ENCODE data around the gene ZFP1. TPM values are rescaled to one million over a fixed set of nuclear protein-coding genes. Genes with fewer than 3 reads are reported as not detected.

ZFP1 gene
- total and polyA plus RNA-seq, 7 donors = 0.60 to 17.5 (median 9.2) TPM

- H3K36me3 ChIP-seq = no peaks in the 10 kb centered on the region
- intact Hi-C loops (cut with DNase I) = no loop called here
Observed at GRCh38 chr16:75131081-75131480, 17.2 kb upstream of the ZFP1 start.

GRCh38 chr16:75138233-75138632 is 10.1 kb upstream of the ZFP1 start:
- TF ChIP-seq EP300 (IDR thresholded peaks at IDR 0.05) (no peak), POLR2A (IDR thresholded peaks at IDR 0.05) (no peak), POLR2AphosphoS5 (IDR thresholded peaks at IDR 0.05) (no peak), CTCF (IDR thresholded peaks at IDR 0.05) (no peak)

More at GRCh38 chr16:75131081-75131480, 17.2 kb upstream of the ZFP1 start:
- Histone ChIP-seq H3K4me3 (no peak overlapping the region), H3K27ac (no peak overlapping the region), H3K4me1 (no peaks in the 10 kb centered on the region), H3K9me3 (no peaks in the 10 kb centered on the region), H3K27me3 (no peaks in the 10 kb centered on the region)
- TF ChIP-seq EP300 (IDR thresholded peaks at IDR 0.05) = no peak
- no peak for TF ChIP-seq POLR2A (IDR thresholded peaks at IDR 0.05)
- TF ChIP-seq POLR2AphosphoS5 (IDR thresholded peaks at IDR 0.05) = no peak
- TF ChIP-seq CTCF (IDR thresholded peaks at IDR 0.05) = no peak
- DNase-seq = no peak
- WGBS, 2 donors = 75 to 86% methylated on average over 7 of the region's 7 CpGs

GRCh38 chr16:75138636-75139035 is 9.7 kb upstream of the ZFP1 start:
- WGBS, 2 donors = 57 to 87% methylated on average over 9 of the region's 9 CpGs
- intact Hi-C loops (cut with DNase I) = no loop called here
- TF ChIP-seq CTCF (IDR thresholded peaks at IDR 0.05) (no peak), POLR2AphosphoS5 (IDR thresholded peaks at IDR 0.05) (no peak), EP300 (IDR thresholded peaks at IDR 0.05) (no peak), POLR2A (IDR thresholded peaks at IDR 0.05) (no peak)
- Histone ChIP-seq H3K27me3 (no peaks in the 10 kb centered on the region), H3K9me3 (no peaks in the 10 kb centered on the region), H3K36me3 (no peaks in the 10 kb centered on the region), H3K4me1 (no peaks in the 10 kb centered on the region), H3K4me3 (no peak overlapping the region), H3K27ac (no peak overlapping the region)
- no peak for DNase-seq

More at GRCh38 chr16:75138233-75138632, 10.1 kb upstream of the ZFP1 start:
- Histone ChIP-seq H3K27ac (no peak overlapping the region), H3K4me1 (no peaks in the 10 kb centered on the region), H3K27me3 (no peaks in the 10 kb centered on the region), H3K9me3 (no peaks in the 10 kb centered on the region), H3K36me3 (no peaks in the 10 kb centered on the region), H3K4me3 (no peak overlapping the region)
- 12 to 52% methylated on average over 8 of the region's 8 CpGs for WGBS, 2 donors
- no peak for DNase-seq
- intact Hi-C loops (cut with DNase I) = no loop called here

GRCh38 chr16:75139498-75139897 is 8.8 kb upstream of the ZFP1 start:
- DNase-seq = no peak
- 53 to 78% methylated on average over 5 of the region's 5 CpGs for WGBS, 2 donors
- TF ChIP-seq CTCF (IDR thresholded peaks at IDR 0.05) (no peak), POLR2AphosphoS5 (IDR thresholded peaks at IDR 0.05) (no peak), POLR2A (IDR thresholded peaks at IDR 0.05) (no peak), EP300 (IDR thresholded peaks at IDR 0.05) (no peak)
- Histone ChIP-seq H3K36me3 (no peaks in the 10 kb centered on the region), H3K27ac (no peak overlapping the region), H3K4me3 (no peak overlapping the region), H3K9me3 (no peaks in the 10 kb centered on the region), H3K4me1 (no peaks in the 10 kb centered on the region), H3K27me3 (no peaks in the 10 kb centered on the region)
- intact Hi-C loops (cut with DNase I) = no loop called here

- Histone ChIP-seq H3K4me1 (peaks cover 0 to 1% (median under 1%) of the 10 kb centered on the region in 4 donors), H3K9me3 (no peaks in the 10 kb centered on the region), H3K27me3 (no peaks in the 10 kb centered on the region), H3K36me3 (no peaks in the 10 kb centered on the region), H3K27ac (no peak overlapping the region), H3K4me3 (no peak overlapping the region)
- TF ChIP-seq POLR2A (IDR thresholded peaks at IDR 0.05) (no peak), EP300 (IDR thresholded peaks at IDR 0.05) (no peak), CTCF (IDR thresholded peaks at IDR 0.05) (no peak), POLR2AphosphoS5 (IDR thresholded peaks at IDR 0.05) (no peak)
- DNase-seq = no peak
- intact Hi-C loops (cut with DNase I) = loop anchor here (10.0 kb wide), 1 partner anchor 329 kb away; no protein-coding TSS in a partner anchor
- WGBS, 2 donors = 85 to 86% methylated on average over 6 of the region's 6 CpGs
Observed at GRCh38 chr16:75143941-75144340, 4.4 kb upstream of the ZFP1 start.
